Measurements from ENCODE around the gene RNU7-1.

RNU7-1 gene

DNA sequence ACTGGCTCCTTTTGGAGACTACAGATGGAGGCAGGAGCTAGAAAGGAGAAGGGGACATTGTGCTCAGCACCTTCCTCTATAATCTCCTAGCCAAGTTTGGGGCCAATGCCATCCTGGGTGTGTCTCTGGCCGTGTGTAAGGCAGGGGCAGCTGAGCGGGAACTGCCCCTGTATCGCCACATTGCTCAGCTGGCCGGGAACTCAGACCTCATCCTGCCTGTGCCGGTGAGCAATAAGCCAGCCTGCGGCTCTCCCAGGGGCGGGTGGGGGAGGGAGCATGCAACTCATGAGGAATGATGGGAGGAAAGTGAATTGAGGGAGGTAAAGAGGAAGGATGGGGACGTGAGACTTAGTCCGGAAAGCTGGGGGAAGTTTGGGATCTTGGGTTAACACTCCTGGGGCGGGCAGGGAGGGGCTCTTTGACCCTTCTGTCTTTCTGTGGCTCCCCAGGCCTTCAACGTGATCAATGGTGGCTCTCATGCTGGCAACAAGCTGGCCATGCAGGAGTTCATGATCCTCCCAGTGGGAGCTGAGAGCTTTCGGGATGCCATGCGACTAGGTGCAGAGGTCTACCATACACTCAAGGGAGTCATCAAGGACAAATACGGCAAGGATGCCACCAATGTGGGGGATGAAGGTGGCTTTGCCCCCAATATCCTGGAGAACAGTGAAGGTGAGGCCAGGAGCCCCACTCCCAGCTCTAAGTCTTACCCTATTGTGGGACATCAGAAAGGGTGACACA is 26.0 kb upstream of the RNU7-1 start:
- Histone ChIP-seq H3K4me2 (no peak overlapping the region), H2AFZ (ENCODE audit: low read depth) (no peak overlapping the region)

DNA sequence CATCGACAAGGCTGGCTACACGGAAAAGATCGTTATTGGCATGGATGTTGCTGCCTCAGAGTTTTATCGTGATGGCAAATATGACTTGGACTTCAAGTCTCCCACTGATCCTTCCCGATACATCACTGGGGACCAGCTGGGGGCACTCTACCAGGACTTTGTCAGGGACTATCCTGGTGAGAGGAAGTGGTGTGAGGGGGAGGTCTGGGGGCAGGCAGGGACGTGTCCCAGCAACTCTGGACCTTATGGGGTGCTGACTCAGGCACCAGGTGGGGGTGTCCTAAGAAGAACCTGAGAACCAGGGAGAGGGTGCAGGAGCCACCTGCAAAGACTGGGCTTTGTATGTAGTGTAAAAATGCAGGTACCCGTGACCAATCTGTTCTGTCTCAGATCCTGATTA is 24.0 kb upstream of the RNU7-1 start:
- no peak overlapping the region for H3K4me2 ChIP-seq
- H3K27me3 ChIP-seq (ENCODE audit: insufficient read depth, low read depth) = peaks cover 3% of the 10 kb centered on the region; the same call in 1 of the 2 replicates
- H3K79me2 ChIP-seq (ENCODE audit: insufficient read depth, low read depth) = no peaks in the 10 kb centered on the region
- H3K4me1 ChIP-seq (ENCODE audit: low read depth, poor library complexity, severe bottlenecking) = peaks cover 22% of the 10 kb centered on the region
- H3K4me3 ChIP-seq (IDR thresholded peaks at IDR 0.05; ENCODE audit: insufficient read depth, low read depth, low read length) = no peak overlapping the region
- TF ChIP-seq, protein P1, sequence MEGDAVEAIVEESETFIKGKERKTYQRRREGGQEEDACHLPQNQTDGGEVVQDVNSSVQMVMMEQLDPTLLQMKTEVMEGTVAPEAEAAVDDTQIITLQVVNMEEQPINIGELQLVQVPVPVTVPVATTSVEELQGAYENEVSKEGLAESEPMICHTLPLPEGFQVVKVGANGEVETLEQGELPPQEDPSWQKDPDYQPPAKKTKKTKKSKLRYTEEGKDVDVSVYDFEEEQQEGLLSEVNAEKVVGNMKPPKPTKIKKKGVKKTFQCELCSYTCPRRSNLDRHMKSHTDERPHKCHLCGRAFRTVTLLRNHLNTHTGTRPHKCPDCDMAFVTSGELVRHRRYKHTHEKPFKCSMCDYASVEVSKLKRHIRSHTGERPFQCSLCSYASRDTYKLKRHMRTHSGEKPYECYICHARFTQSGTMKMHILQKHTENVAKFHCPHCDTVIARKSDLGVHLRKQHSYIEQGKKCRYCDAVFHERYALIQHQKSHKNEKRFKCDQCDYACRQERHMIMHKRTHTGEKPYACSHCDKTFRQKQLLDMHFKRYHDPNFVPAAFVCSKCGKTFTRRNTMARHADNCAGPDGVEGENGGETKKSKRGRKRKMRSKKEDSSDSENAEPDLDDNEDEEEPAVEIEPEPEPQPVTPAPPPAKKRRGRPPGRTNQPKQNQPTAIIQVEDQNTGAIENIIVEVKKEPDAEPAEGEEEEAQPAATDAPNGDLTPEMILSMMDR (conservative IDR thresholded peaks at IDR 0.05; ENCODE audit: low read depth, low read length) = no peak
- H3K9ac ChIP-seq = no peak overlapping the region
- H3K27ac ChIP-seq = no peak overlapping the region
- H4K20me1 ChIP-seq (ENCODE audit: insufficient read depth) = no peaks in the 10 kb centered on the region
- H2AFZ ChIP-seq (ENCODE audit: low read depth) = no peak overlapping the region
- no peaks in the 10 kb centered on the region for H3K36me3 ChIP-seq (ENCODE audit: insufficient read depth)

More for the DNA sequence above, 26.0 kb upstream of the RNU7-1 start:
- H4K20me1 ChIP-seq (ENCODE audit: insufficient read depth) = no peaks in the 10 kb centered on the region
- no peak overlapping the region for H3K27ac ChIP-seq
- TF ChIP-seq, protein P1 (conservative IDR thresholded peaks at IDR 0.05; ENCODE audit: low read depth, low read length) = no peak
- no peak overlapping the region for H3K9ac ChIP-seq
- H3K4me3 ChIP-seq (IDR thresholded peaks at IDR 0.05; ENCODE audit: insufficient read depth, low read depth, low read length) = no peak overlapping the region
- H3K79me2 ChIP-seq (ENCODE audit: insufficient read depth, low read depth) = no peaks in the 10 kb centered on the region
- H3K27me3 ChIP-seq (ENCODE audit: insufficient read depth, low read depth) = peaks cover 3% of the 10 kb centered on the region; the same call in 1 of the 2 replicates
- peaks cover 23% of the 10 kb centered on the region for H3K4me1 ChIP-seq (ENCODE audit: low read depth, poor library complexity, severe bottlenecking)
- no peaks in the 10 kb centered on the region for H3K36me3 ChIP-seq (ENCODE audit: insufficient read depth)

DNA sequence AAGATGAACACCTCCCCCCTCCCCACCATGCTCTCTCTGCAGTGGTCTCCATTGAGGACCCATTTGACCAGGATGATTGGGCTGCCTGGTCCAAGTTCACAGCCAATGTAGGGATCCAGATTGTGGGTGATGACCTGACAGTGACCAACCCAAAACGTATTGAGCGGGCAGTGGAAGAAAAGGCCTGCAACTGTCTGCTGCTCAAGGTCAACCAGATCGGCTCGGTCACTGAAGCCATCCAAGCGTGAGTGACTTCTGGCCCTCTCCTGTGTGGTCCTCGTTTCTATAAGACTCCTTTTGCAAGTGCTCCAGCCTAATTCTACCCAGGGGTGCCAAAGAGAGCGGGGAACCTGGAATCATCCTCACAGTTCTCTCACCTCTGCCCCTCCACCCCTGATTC is 22.1 kb upstream of the RNU7-1 start:
- Histone ChIP-seq H3K27ac (no peak overlapping the region), H3K36me3 (ENCODE audit: insufficient read depth) (no peaks in the 10 kb centered on the region)

DNA sequence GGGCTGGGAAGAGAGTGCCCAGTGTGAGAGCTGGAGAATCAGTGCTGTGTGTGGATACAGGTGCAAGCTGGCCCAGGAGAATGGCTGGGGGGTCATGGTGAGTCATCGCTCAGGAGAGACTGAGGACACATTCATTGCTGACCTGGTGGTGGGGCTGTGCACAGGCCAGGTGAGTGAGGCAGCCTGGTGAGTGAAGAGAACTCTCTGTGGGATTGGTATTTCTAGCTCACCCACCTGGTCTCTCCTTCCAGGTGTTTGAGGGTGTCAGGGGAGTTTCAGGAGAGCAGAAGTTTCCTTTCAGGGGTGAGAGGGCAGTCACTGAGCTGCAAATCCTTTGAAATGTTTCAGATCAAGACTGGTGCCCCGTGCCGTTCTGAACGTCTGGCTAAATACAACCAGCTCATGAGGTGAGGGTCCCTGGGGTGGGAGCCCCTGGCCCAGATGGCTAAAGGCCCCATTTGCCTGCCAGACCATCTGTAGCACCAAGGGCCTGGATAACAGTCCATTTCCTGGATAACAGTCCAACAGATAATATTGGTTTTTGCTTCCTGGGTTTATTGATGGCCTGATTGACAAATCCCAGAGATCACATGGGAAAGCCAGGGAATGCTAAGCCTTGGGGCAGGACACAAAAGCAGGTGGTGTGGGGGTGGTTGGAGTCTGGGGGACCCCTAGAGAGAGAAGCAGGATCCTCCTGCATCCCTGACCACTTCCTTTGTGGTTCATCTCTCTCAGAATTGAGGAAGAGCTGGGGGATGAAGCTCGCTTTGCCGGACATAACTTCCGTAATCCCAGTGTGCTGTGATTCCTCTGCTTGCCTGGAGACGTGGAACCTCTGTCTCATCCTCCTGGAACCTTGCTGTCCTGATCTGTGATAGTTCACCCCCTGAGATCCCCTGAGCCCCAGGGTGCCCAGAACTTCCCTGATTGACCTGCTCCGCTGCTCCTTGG is 21.3 kb upstream of the RNU7-1 start:
- H3K36me3 ChIP-seq (ENCODE audit: insufficient read depth) = no peaks in the 10 kb centered on the region
- no peak overlapping the region for H3K9ac ChIP-seq
- H2AFZ ChIP-seq (ENCODE audit: low read depth) = no peak overlapping the region
- no peaks in the 10 kb centered on the region for H4K20me1 ChIP-seq (ENCODE audit: insufficient read depth)
- H3K4me3 ChIP-seq (IDR thresholded peaks at IDR 0.05; ENCODE audit: insufficient read depth, low read depth, low read length) = no peak overlapping the region
- peaks cover 36% of the 10 kb centered on the region for H3K4me1 ChIP-seq (ENCODE audit: low read depth, poor library complexity, severe bottlenecking)
- H3K4me2 ChIP-seq = no peak overlapping the region; the same call in 1 of the 2 replicates
- H3K27ac ChIP-seq = no peak overlapping the region
- H3K79me2 ChIP-seq (ENCODE audit: insufficient read depth, low read depth) = no peaks in the 10 kb centered on the region
- H3K27me3 ChIP-seq (ENCODE audit: insufficient read depth, low read depth) = no peaks in the 10 kb centered on the region
- TF ChIP-seq, protein P1 (conservative IDR thresholded peaks at IDR 0.05; ENCODE audit: low read depth, low read length) = no peak

More for the DNA sequence above, 22.1 kb upstream of the RNU7-1 start:
- TF ChIP-seq, protein P1 (conservative IDR thresholded peaks at IDR 0.05; ENCODE audit: low read depth, low read length) = no peak
- Histone ChIP-seq H3K4me2 (no peak overlapping the region), H3K27me3 (ENCODE audit: insufficient read depth, low read depth) (no peaks in the 10 kb centered on the region), H4K20me1 (ENCODE audit: insufficient read depth) (no peaks in the 10 kb centered on the region), H3K4me1 (ENCODE audit: low read depth, poor library complexity, severe bottlenecking) (peaks cover 36% of the 10 kb centered on the region), H3K4me3 (IDR thresholded peaks at IDR 0.05; ENCODE audit: insufficient read depth, low read depth, low read length) (no peak overlapping the region), H3K9ac (no peak overlapping the region), H3K79me2 (ENCODE audit: insufficient read depth, low read depth) (no peaks in the 10 kb centered on the region), H2AFZ (ENCODE audit: low read depth) (no peak overlapping the region)

All from KMS-11 (cell line).